WTC11 (cell line): ENCODE results near the gene HBM.
"Not testable (repeated sequence)": the region's sequence is repeated elsewhere in the genome, so short reads cannot be mapped to it uniquely, and the experiment has no call there.

Experiments
- FOXP1 ChIP-seq: sonication (generic); formaldehyde crosslinking; IDR thresholded peaks from 2 replicates; pipeline ENCODE4 v1.8.0; 2022; ENCODE audit warnings: missing genetic modification reagents, mild to moderate bottlenecking, moderate library complexity, borderline replicate concordance
- MXD4 ChIP-seq: fragments of 250-450 bp; sonication (Bioruptor Pico); IDR thresholded peaks from 2 replicates; pipeline ENCODE4 v1.8.0; 2021; ENCODE audit warnings: mild to moderate bottlenecking, moderate library complexity, borderline replicate concordance
- NFYB ChIP-seq: sonication (generic); formaldehyde crosslinking; conservative IDR thresholded peaks from 2 replicates; pipeline ENCODE4 v1.8.0; 2022; ENCODE audit warnings: low read depth, missing genetic modification reagents
- SP1 ChIP-seq: sonication (generic); formaldehyde crosslinking; conservative IDR thresholded peaks from 2 replicates; pipeline ENCODE4 v1.8.1; 2022; ENCODE audit warnings: missing genetic modification reagents
- TF ChIP-seq, protein P1 (sequence below): sonication (generic); formaldehyde crosslinking; IDR thresholded peaks from 2 replicates; pipeline ENCODE4 v1.8.1; 2022; ENCODE audit warnings: mild to moderate bottlenecking, missing genetic modification reagents, moderate library complexity, borderline replicate concordance
- TF ChIP-seq, protein P2 (sequence below): sonication (generic); formaldehyde crosslinking; IDR thresholded peaks from 2 replicates; pipeline ENCODE4 v1.8.0; 2023; ENCODE audit warnings: mild to moderate bottlenecking, missing genetic modification reagents
- TF ChIP-seq, protein P3 (sequence below): fragments of 250-450 bp; sonication (Bioruptor Pico); IDR thresholded peaks from 2 replicates; pipeline ENCODE4 v2.1.2; 2022; ENCODE audit warnings: mild to moderate bottlenecking, moderate library complexity

DNA sequence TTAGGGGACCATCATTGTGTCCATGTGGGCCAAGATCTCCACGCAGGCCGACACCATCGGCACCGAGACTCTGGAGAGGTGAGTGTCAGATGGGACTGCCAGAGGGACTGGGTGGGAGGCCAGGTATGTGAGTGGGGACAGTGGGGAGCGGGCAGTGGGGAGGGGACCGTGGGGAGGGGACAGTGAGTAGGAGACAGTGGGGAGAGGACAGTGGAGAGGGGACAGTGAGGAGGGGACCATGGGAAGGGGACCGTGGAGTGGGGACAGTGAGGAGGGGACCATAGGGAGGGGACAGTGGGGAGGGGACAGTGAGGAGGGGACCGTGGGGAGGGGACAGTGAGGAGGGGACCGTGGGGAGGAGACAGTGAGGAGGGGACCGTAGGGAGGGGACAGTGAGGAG is 2.6 kb upstream of the HBM start:
- TF ChIP-seq, protein P1, sequence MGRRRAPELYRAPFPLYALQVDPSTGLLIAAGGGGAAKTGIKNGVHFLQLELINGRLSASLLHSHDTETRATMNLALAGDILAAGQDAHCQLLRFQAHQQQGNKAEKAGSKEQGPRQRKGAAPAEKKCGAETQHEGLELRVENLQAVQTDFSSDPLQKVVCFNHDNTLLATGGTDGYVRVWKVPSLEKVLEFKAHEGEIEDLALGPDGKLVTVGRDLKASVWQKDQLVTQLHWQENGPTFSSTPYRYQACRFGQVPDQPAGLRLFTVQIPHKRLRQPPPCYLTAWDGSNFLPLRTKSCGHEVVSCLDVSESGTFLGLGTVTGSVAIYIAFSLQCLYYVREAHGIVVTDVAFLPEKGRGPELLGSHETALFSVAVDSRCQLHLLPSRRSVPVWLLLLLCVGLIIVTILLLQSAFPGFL (CRISPR knock-in tag), result not testable (repeated sequence)
- TF ChIP-seq, protein P2, sequence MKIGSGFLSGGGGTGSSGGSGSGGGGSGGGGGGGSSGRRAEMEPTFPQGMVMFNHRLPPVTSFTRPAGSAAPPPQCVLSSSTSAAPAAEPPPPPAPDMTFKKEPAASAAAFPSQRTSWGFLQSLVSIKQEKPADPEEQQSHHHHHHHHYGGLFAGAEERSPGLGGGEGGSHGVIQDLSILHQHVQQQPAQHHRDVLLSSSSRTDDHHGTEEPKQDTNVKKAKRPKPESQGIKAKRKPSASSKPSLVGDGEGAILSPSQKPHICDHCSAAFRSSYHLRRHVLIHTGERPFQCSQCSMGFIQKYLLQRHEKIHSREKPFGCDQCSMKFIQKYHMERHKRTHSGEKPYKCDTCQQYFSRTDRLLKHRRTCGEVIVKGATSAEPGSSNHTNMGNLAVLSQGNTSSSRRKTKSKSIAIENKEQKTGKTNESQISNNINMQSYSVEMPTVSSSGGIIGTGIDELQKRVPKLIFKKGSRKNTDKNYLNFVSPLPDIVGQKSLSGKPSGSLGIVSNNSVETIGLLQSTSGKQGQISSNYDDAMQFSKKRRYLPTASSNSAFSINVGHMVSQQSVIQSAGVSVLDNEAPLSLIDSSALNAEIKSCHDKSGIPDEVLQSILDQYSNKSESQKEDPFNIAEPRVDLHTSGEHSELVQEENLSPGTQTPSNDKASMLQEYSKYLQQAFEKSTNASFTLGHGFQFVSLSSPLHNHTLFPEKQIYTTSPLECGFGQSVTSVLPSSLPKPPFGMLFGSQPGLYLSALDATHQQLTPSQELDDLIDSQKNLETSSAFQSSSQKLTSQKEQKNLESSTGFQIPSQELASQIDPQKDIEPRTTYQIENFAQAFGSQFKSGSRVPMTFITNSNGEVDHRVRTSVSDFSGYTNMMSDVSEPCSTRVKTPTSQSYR (CRISPR knock-in tag), result not testable (repeated sequence)
- TF ChIP-seq NFYB, SP1, FOXP1, MXD4 (CRISPR knock-in tag): not testable (repeated sequence)
- TF ChIP-seq, protein P3, sequence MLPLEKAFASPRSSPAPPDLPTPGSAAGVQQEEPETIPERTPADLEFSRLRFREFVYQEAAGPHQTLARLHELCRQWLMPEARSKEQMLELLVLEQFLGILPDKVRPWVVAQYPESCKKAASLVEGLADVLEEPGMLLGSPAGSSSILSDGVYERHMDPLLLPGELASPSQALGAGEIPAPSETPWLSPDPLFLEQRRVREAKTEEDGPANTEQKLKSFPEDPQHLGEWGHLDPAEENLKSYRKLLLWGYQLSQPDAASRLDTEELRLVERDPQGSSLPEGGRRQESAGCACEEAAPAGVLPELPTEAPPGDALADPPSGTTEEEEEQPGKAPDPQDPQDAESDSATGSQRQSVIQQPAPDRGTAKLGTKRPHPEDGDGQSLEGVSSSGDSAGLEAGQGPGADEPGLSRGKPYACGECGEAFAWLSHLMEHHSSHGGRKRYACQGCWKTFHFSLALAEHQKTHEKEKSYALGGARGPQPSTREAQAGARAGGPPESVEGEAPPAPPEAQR (CRISPR knock-in tag), result not testable (repeated sequence)
